H1 (cell line): ENCODE measurements around the gene RNF13. TPM values are rescaled to one million over a fixed set of nuclear protein-coding genes. Genes with fewer than 3 reads are reported as not detected.
"Not testable (repeated sequence)": the region's sequence is repeated elsewhere in the genome, so short reads cannot be mapped to it uniquely, and the experiment has no call there.

Experiments used
- CTCF ChIA-PET: fragments of 300-600 bp; sonication (Branson Sonifier 250); formaldehyde crosslinking; loops from one replicate; lab custom pipeline; 2021; ENCODE audit not compliant: partially characterized antibody; lab: Charles Lee
- POLR2A ChIA-PET: fragments of 300-600 bp; sonication (Branson Sonifier 250); formaldehyde crosslinking; loops from one replicate; lab custom pipeline; 2021; ENCODE audit warnings: inconsistent platforms; ENCODE audit not compliant: partially characterized antibody; lab: Charles Lee
- DNase-seq, 2 experiments: peaks; one replicate each; pipeline versions ENCODE4 v3.0.0 to v3.0.0-alpha.2; 2010 to 2022; ENCODE audit warnings: low spot score in 2 of 2, low read depth in 1 of 2, mixed read lengths in 1 of 2
- FAIRE-seq: peaks from 2 replicates; lab custom pipeline; 2011; peaks lifted over from hg19 to GRCh38; lab: Jason Lieb, UNC
- H2AFZ ChIP-seq: 2 replicates; pipeline ENCODE4 v1.8.1; 2012; ENCODE audit warnings: low read length, inconsistent platforms
- H2AK5ac ChIP-seq: 2 replicates; pipeline ENCODE4 v1.6.1; 2013; ENCODE audit warnings: low read depth, low read length
- H2BK120ac ChIP-seq: replicated peaks from 2 replicates; pipeline ENCODE3; 2013; ENCODE audit warnings: low read depth, low read length, inconsistent platforms
- H2BK12ac ChIP-seq: 2 replicates; pipeline ENCODE4 v1.6.1; 2013; ENCODE audit warnings: low read depth, low read length
- H2BK15ac ChIP-seq: 2 replicates; pipeline ENCODE4 v1.6.1; 2013; ENCODE audit warnings: low read length
- H2BK20ac ChIP-seq: 2 replicates; pipeline ENCODE4 v1.6.1; 2013; ENCODE audit warnings: low read length
- H2BK5ac ChIP-seq: 2 replicates; pipeline ENCODE4 v1.6.1; 2013; ENCODE audit warnings: low read depth, low read length
- H3K14ac ChIP-seq: 2 replicates; pipeline ENCODE4 v1.6.1; 2013; ENCODE audit warnings: inconsistent platforms; ENCODE audit not compliant: insufficient read length
- H3K18ac ChIP-seq: 2 replicates; pipeline ENCODE4 v1.6.1; 2013; ENCODE audit warnings: low read length; ENCODE audit errors: extremely low read depth
- H3K23ac ChIP-seq: 2 replicates; pipeline ENCODE4 v1.6.1; 2013; ENCODE audit warnings: inconsistent platforms; ENCODE audit not compliant: insufficient read length
- H3K23me2 ChIP-seq: 2 replicates; pipeline ENCODE4 v1.6.1; 2013; ENCODE audit warnings: low read depth, low read length
- H3K27ac ChIP-seq: 2 replicates; pipeline ENCODE4 v1.6.1; 2011; ENCODE audit warnings: low read depth, low read length, inconsistent platforms
- H3K27me3 ChIP-seq, 4 experiments: replicated peaks in 1 of 4; 1 replicate in 1 of 4; 2 replicates in 3 of 4; pipeline versions ENCODE4 v1.6.1 to v1.8.1; 2011 to 2013; ENCODE audit warnings: low read length in 3 of 4, mild to moderate bottlenecking in 3 of 4, inconsistent platforms in 2 of 4, mixed read lengths in 2 of 4, moderate library complexity in 1 of 4; ENCODE audit not compliant: control insufficient read depth in 3 of 4, insufficient read depth in 3 of 4; ENCODE audit errors: extremely low read depth in 1 of 4
- H3K36me3 ChIP-seq, 4 experiments: 2 replicates each; pipeline versions ENCODE4 v1.6.1 to v1.8.1; 2011 to 2013; ENCODE audit warnings: mild to moderate bottlenecking in 4 of 4, low read length in 3 of 4, moderate library complexity in 2 of 4, control low read depth in 1 of 4, inconsistent platforms in 1 of 4; ENCODE audit not compliant: insufficient read depth in 4 of 4, control insufficient read depth in 2 of 4
- H3K4ac ChIP-seq: replicated peaks from 2 replicates; pipeline ENCODE3; 2013; ENCODE audit warnings: low read length, low read depth, mixed read lengths, inconsistent platforms; ENCODE audit not compliant: insufficient read length
- H3K4me1 ChIP-seq, 4 experiments: replicated peaks in 1 of 4; 1 replicate in 1 of 4; 2 replicates in 3 of 4; pipeline versions ENCODE4 v1.6.1 to v1.8.1; 2011 to 2013; ENCODE audit warnings: low read length in 3 of 4, inconsistent platforms in 2 of 4, mixed read lengths in 1 of 4; ENCODE audit not compliant: insufficient read depth in 4 of 4, control insufficient read depth in 3 of 4
- H3K4me2 ChIP-seq, 2 experiments: 2 replicates each; pipeline versions ENCODE4 v1.6.1 to v1.8.1; 2011 to 2013; ENCODE audit warnings: low read depth in 2 of 2, low read length in 2 of 2, control low read depth in 1 of 2, inconsistent platforms in 1 of 2, mild to moderate bottlenecking in 1 of 2; ENCODE audit not compliant: insufficient read depth in 1 of 2
- H3K4me3 ChIP-seq, 4 experiments: fragments of 200-600, 300-600 bp in 1 of 4; sonication (generic), shearing (Covaris generic), sonication (Bioruptor Twin) in 1 of 4; 2 replicates each; pipeline versions ENCODE4 v1.5.1 to v1.8.1; 2011 to 2016; ENCODE audit warnings: low read length in 4 of 4, low read depth in 3 of 4, control low read depth in 2 of 4, inconsistent platforms in 2 of 4, mild to moderate bottlenecking in 2 of 4, mixed read lengths in 1 of 4, moderate library complexity in 1 of 4; ENCODE audit not compliant: insufficient read depth in 2 of 4; ENCODE audit errors: extremely low read depth in 1 of 4
- H3K56ac ChIP-seq: replicated peaks from 2 replicates; pipeline ENCODE3; 2013; ENCODE audit warnings: low read depth, mild to moderate bottlenecking, mixed read lengths, low read length, inconsistent platforms; ENCODE audit not compliant: insufficient read length
- H3K79me1 ChIP-seq: 2 replicates; pipeline ENCODE4 v1.6.1; 2013; ENCODE audit warnings: low read depth, low read length, control low read depth
- H3K79me2 ChIP-seq, 2 experiments: 2 replicates each; pipeline versions ENCODE4 v1.6.1 to v1.8.1; 2012 to 2013; ENCODE audit warnings: low read length in 2 of 2, mild to moderate bottlenecking in 2 of 2, inconsistent platforms in 1 of 2; ENCODE audit not compliant: insufficient read depth in 2 of 2, control insufficient read depth in 1 of 2
- H3K9ac ChIP-seq, 4 experiments: replicated peaks in 1 of 4; 1 replicate in 1 of 4; 2 replicates in 3 of 4; pipeline versions ENCODE4 v1.6.1 to v1.8.1; 2011 to 2013; ENCODE audit warnings: low read depth in 3 of 4, low read length in 3 of 4, control low read depth in 2 of 4, mild to moderate bottlenecking in 2 of 4, moderate library complexity in 2 of 4, inconsistent platforms in 1 of 4; ENCODE audit errors: extremely low read depth in 1 of 4
- H3K9me3 ChIP-seq, 2 experiments: 2 replicates each; pipeline versions ENCODE4 v1.6.1 to v1.8.1; 2012 to 2013; ENCODE audit warnings: mild to moderate bottlenecking in 2 of 2, moderate library complexity in 2 of 2, control low read depth in 1 of 2, inconsistent platforms in 1 of 2, low read depth in 1 of 2, low read length in 1 of 2, mixed read lengths in 1 of 2; ENCODE audit not compliant: insufficient read depth in 2 of 2
- H4K20me1 ChIP-seq, 2 experiments: replicated peaks in 1 of 2; 2 replicates each; pipeline versions ENCODE3 to v1.8.1; 2011 to 2013; ENCODE audit warnings: inconsistent platforms in 2 of 2, low read length in 2 of 2, mild to moderate bottlenecking in 1 of 2; ENCODE audit not compliant: insufficient read depth in 2 of 2, control insufficient read depth in 1 of 2
- H4K5ac ChIP-seq: 2 replicates; pipeline ENCODE4 v1.6.1; 2013; ENCODE audit warnings: low read length, low read depth, mixed read lengths, inconsistent platforms; ENCODE audit not compliant: insufficient read length
- H4K8ac ChIP-seq: 2 replicates; pipeline ENCODE4 v1.8.0; 2013; ENCODE audit warnings: mild to moderate bottlenecking, moderate library complexity, low read length, inconsistent platforms; ENCODE audit not compliant: insufficient read depth; ENCODE audit errors: extremely low read depth
- H4K91ac ChIP-seq: replicated peaks from 2 replicates; pipeline ENCODE3; 2013; ENCODE audit warnings: low read length, mixed read lengths, inconsistent platforms; ENCODE audit not compliant: insufficient read length
- WGBS, 2 experiments: shearing (Covaris generic) in 1 of 2; methylation state at CpG; one replicate each; pipeline versions ENCODE4 v1.1.6 to v1.1.7; 2013 to 2015; ENCODE audit warnings: low lambda C conversion rate in 2 of 2, mixed read lengths in 2 of 2, inconsistent platforms in 1 of 2, low coverage in 1 of 2, missing lambda C conversion rate in 1 of 2; ENCODE audit not compliant: insufficient replicate concordance in 2 of 2, insufficient coverage in 1 of 2, insufficient read length in 1 of 2; ENCODE audit errors: extremely low coverage in 1 of 2, missing lambda C conversion rate in 1 of 2; 5-methylcytosine and 5-hydroxymethylcytosine counted together
- polyA plus RNA-seq, 7 experiments: library from polyadenylated mRNA; depleted of rRNA in 3 of 7; stranded (reverse) in 5 of 7; unstranded in 2 of 7; fragments of >200 nt in 5 of 7; fragments of 200-250 nt in 2 of 7; gene quantifications; 1 replicate in 5 of 7; 2 replicates in 1 of 7; 4 replicates in 1 of 7; pipeline versions ENCODE4 v1.2.1 to v1.2.3, GENCODE V29; 2011 to 2013; ENCODE audit warnings: missing spikeins in 2 of 7, mixed read lengths in 2 of 7
- total RNA-seq: library from RNA; stranded (reverse); fragmentation: NEBNext Ultra II Directional; extraction: Animal tissue kit (Norgen Biotek cat#: 25700); gene quantifications from 2 replicates; pipeline ENCODE4 v1.2.1, GENCODE V29; 2021

Gene RNF13
- total and polyA plus RNA-seq, 2 of the 8 experiments (the other 6 are each of a cell fraction or from before 2014, with no cell fraction given), result 19.4 to 35.4 TPM

DNA sequence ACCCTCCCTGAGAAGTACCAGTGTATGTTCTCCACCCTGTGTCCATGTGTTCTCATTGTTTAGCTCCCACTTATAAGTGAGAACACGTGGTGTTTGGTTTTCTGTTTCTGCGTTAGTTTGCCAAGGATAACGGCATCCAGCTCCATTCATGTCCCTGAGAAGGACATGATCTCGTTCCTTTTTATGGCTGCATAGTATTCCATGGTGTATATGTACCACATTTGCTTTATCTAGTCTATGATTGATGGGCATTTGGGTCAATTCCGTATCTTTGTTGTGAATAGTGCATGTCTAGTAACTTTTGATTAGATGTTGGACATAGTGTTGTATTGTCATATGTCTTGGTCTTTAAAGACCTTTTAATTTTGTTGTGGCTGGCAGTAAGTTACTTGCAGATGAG is 70.8 kb downstream of the RNF13 start:
- not testable (repeated sequence) for H2BK5ac ChIP-seq, H3K4me1 ChIP-seq, H4K8ac ChIP-seq, H3K4me2 ChIP-seq, H2BK120ac ChIP-seq, H3K4me3 ChIP-seq, H2BK20ac ChIP-seq, H4K5ac ChIP-seq, FAIRE-seq, DNase-seq, H3K27ac ChIP-seq, H3K18ac ChIP-seq, H2BK15ac ChIP-seq, H4K20me1 ChIP-seq, H3K9ac ChIP-seq, H3K14ac ChIP-seq, H2BK12ac ChIP-seq, H3K27me3 ChIP-seq, H2AFZ ChIP-seq, H4K91ac ChIP-seq, H3K23me2 ChIP-seq, H3K79me2 ChIP-seq, H3K36me3 ChIP-seq, H3K23ac ChIP-seq, H3K4ac ChIP-seq, H3K56ac ChIP-seq, H3K79me1 ChIP-seq, H3K9me3 ChIP-seq, H2AK5ac ChIP-seq
- ChIA-PET POLR2A (interaction anchor here (0.8 kb wide), 1 partner anchor 304 kb away, joined by 4 read pairs; no protein-coding TSS in a partner anchor), CTCF (interaction anchor here (0.7 to 2.3 kb wide), 6 partner anchors 11 to 756 kb away, joined by 3 to 8 read pairs (median 3); no protein-coding TSS in a partner anchor)
- WGBS, 2 experiments, result 79% methylated on average over 5 of the region's 5 CpGs; no CpG with 5 or more reads in 1 of the 2 experiments

DNA sequence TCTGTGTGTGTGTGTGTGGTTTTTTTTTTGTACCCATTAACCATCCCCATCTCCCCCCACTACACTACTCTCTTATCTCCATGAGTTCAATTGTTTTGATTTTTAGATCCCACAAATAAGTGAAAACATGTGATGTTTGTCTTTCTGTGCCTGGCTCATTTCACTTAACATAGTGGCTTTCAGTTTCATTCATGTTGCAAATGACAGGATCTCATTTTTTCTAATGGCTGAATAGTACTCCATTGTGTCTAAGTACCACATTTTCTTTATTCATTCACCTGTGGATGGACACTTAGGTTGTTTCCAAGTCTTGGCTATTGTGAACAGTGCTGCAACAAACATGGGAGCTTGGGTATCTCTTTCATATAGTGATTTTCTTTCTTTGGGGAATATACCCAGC is 71.8 kb downstream of the RNF13 start:
- H3K56ac ChIP-seq, H4K5ac ChIP-seq, H3K27ac ChIP-seq, POLR2A ChIA-PET, H4K91ac ChIP-seq, H4K8ac ChIP-seq, H2BK12ac ChIP-seq, H3K18ac ChIP-seq, H2AFZ ChIP-seq, H3K36me3 ChIP-seq, H2AK5ac ChIP-seq, H4K20me1 ChIP-seq, H3K9me3 ChIP-seq, H3K23ac ChIP-seq, H3K79me2 ChIP-seq, DNase-seq, H3K4me3 ChIP-seq, H3K23me2 ChIP-seq, H3K4me2 ChIP-seq, H2BK5ac ChIP-seq, H3K4me1 ChIP-seq, H2BK20ac ChIP-seq, H2BK120ac ChIP-seq, H3K9ac ChIP-seq, H3K79me1 ChIP-seq, H3K14ac ChIP-seq, H3K27me3 ChIP-seq, H2BK15ac ChIP-seq, FAIRE-seq, H3K4ac ChIP-seq: not testable (repeated sequence)
- CTCF ChIA-PET, result interaction anchor here (0.6 to 2.3 kb wide), 3 partner anchors 12 to 114 kb away, joined by 3 to 8 read pairs (median 4); no protein-coding TSS in a partner anchor
